DMS114 treated with DMSO at 0.1 percent for 48 hours (cell line): Measurements from ENCODE around the gene APPL2.

ENCODE experiments used
- DNase-seq: peaks from one replicate; lab custom pipeline; 2025; ENCODE audit not compliant: unreplicated experiment; lab: John Stamatoyannopoulos, UW

Gene APPL2

GRCh38 chr12:105223884-105224283, 12.1 kb downstream of the APPL2 start:
- no peak for DNase-seq

GRCh38 chr12:105223352-105223845, 12.6 kb downstream of the APPL2 start:
- DNase-seq = no peak

GRCh38 chr12:105222726-105223351, 13.1 kb downstream of the APPL2 start:
- DNase-seq = no peak

GRCh38 chr12:105222284-105222655, 13.7 kb downstream of the APPL2 start:
- DNase-seq = no peak

- no peak for DNase-seq
Observed at GRCh38 chr12:105221583-105222283, 14.2 kb downstream of the APPL2 start.

- no peak for DNase-seq
Observed at GRCh38 chr12:105220929-105221290, 15.1 kb downstream of the APPL2 start.

GRCh38 chr12:105220150-105220928, 15.6 kb downstream of the APPL2 start:
- DNase-seq = no peak

GRCh38 chr12:105219261-105220028, 16.5 kb downstream of the APPL2 start:
- no peak for DNase-seq

- DNase-seq = no peak
Observed at GRCh38 chr12:105218434-105218833, 17.5 kb downstream of the APPL2 start.

- DNase-seq = no peak
Observed at GRCh38 chr12:105214670-105215375, 21.2 kb downstream of the APPL2 start.

GRCh38 chr12:105214148-105214547, 21.8 kb downstream of the APPL2 start:
- no peak for DNase-seq

- DNase-seq = no peak
Observed at GRCh38 chr12:105212438-105212837, 23.5 kb downstream of the APPL2 start.

GRCh38 chr12:105209091-105209490, 26.9 kb downstream of the APPL2 start:
- DNase-seq = no peak

GRCh38 chr12:105206686-105207374, 29.1 kb downstream of the APPL2 start:
- DNase-seq = no peak

- no peak for DNase-seq
Observed at GRCh38 chr12:105205322-105206048, 30.5 kb downstream of the APPL2 start.

GRCh38 chr12:105204916-105205315, 31.1 kb downstream of the APPL2 start:
- no peak for DNase-seq

- no peak for DNase-seq
Observed at GRCh38 chr12:105204127-105204526, 31.8 kb downstream of the APPL2 start.

GRCh38 chr12:105202202-105202601, 33.8 kb downstream of the APPL2 start:
- DNase-seq = no peak

GRCh38 chr12:105201299-105201698, 34.7 kb downstream of the APPL2 start:
- DNase-seq = no peak
